ENCODE measurements around the gene ATG5.
"Not testable (repeated sequence)": the region's sequence is repeated elsewhere in the genome, so short reads cannot be mapped to it uniquely, and the experiment has no call there.

Gene ATG5

GRCh38 chr6:106257195-106257594 lies 68.4 kb downstream of the ATG5 start:
- no peak for DNase-seq (ENCODE audit: low spot score)

- DNase-seq (ENCODE audit: low spot score): no peak
Measured at GRCh38 chr6:106256201-106256968, 69.2 kb downstream of the ATG5 start.

GRCh38 chr6:106255306-106255705 lies 70.3 kb downstream of the ATG5 start:
- no peak for DNase-seq (ENCODE audit: low spot score)

GRCh38 chr6:106254636-106255035 lies 70.9 kb downstream of the ATG5 start:
- no peak for DNase-seq (ENCODE audit: low spot score)

- no peak for DNase-seq (ENCODE audit: low spot score)
Measured at GRCh38 chr6:106253731-106254130, 71.8 kb downstream of the ATG5 start.

GRCh38 chr6:106253172-106253571 lies 72.4 kb downstream of the ATG5 start:
- no peak for DNase-seq (ENCODE audit: low spot score)

GRCh38 chr6:106252687-106253086 lies 72.9 kb downstream of the ATG5 start:
- DNase-seq (ENCODE audit: low spot score): no peak

- not testable (repeated sequence) for DNase-seq (ENCODE audit: low spot score)
Measured at GRCh38 chr6:106251531-106252255, 73.9 kb downstream of the ATG5 start.

- DNase-seq (ENCODE audit: low spot score): no peak
Measured at GRCh38 chr6:106250953-106251352, 74.6 kb downstream of the ATG5 start.

- no peak for DNase-seq (ENCODE audit: low spot score)
Measured at GRCh38 chr6:106249658-106250057, 75.9 kb downstream of the ATG5 start.

- DNase-seq (ENCODE audit: low spot score): no peak
Measured at GRCh38 chr6:106247733-106248132, 77.8 kb downstream of the ATG5 start.

- DNase-seq (ENCODE audit: low spot score): no peak
Measured at GRCh38 chr6:106247293-106247692, 78.3 kb downstream of the ATG5 start.

- DNase-seq (ENCODE audit: low spot score): no peak
Measured at GRCh38 chr6:106244931-106245330, 80.6 kb downstream of the ATG5 start.

GRCh38 chr6:106244521-106244920 lies 81.0 kb downstream of the ATG5 start:
- DNase-seq (ENCODE audit: low spot score): no peak

- no peak for DNase-seq (ENCODE audit: low spot score)
Measured at GRCh38 chr6:106243261-106243660, 82.3 kb downstream of the ATG5 start.

- DNase-seq (ENCODE audit: low spot score): no peak
Measured at GRCh38 chr6:106241498-106241897, 84.1 kb downstream of the ATG5 start.

GRCh38 chr6:106237286-106237685 lies 88.3 kb downstream of the ATG5 start:
- no peak for DNase-seq (ENCODE audit: low spot score)

GRCh38 chr6:106229876-106230445 lies 95.6 kb downstream of the ATG5 start:
- not testable (repeated sequence) for DNase-seq (ENCODE audit: low spot score)

GRCh38 chr6:106227612-106228507 lies 97.7 kb downstream of the ATG5 start:
- no peak for DNase-seq (ENCODE audit: low spot score)

GRCh38 chr6:106226676-106227075 lies 98.9 kb downstream of the ATG5 start:
- DNase-seq (ENCODE audit: low spot score): no peak

- no peak for DNase-seq (ENCODE audit: low spot score)
Measured at GRCh38 chr6:106225581-106225980, 100.0 kb downstream of the ATG5 start.

GRCh38 chr6:106223300-106223930 lies 102.1 kb downstream of the ATG5 start:
- no peak for DNase-seq (ENCODE audit: low spot score)

Data from left forelimb (tissue), 1 donor.